Epithelial cell of umbilical artery (primary cell): ENCODE results near the gene FAM161A. TPM values are rescaled to one million over a fixed set of nuclear protein-coding genes. Genes with fewer than 3 reads are reported as not detected.

ENCODE experiments used
- total RNA-seq: library from RNA; depleted of rRNA; stranded (reverse); fragments of >200 nt; gene quantifications from 2 replicates; pipeline ENCODE4 v1.2.3, GENCODE V29; 2014

Gene FAM161A, protein sequence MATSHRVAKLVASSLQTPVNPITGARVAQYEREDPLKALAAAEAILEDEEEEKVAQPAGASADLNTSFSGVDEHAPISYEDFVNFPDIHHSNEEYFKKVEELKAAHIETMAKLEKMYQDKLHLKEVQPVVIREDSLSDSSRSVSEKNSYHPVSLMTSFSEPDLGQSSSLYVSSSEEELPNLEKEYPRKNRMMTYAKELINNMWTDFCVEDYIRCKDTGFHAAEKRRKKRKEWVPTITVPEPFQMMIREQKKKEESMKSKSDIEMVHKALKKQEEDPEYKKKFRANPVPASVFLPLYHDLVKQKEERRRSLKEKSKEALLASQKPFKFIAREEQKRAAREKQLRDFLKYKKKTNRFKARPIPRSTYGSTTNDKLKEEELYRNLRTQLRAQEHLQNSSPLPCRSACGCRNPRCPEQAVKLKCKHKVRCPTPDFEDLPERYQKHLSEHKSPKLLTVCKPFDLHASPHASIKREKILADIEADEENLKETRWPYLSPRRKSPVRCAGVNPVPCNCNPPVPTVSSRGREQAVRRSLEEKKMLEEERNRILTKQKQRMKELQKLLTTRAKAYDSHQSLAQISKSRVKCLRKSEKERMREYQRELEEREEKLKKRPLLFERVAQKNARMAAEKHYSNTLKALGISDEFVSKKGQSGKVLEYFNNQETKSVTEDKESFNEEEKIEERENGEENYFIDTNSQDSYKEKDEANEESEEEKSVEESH
- 1.3 and 3.8 TPM in 2 replicates for total RNA-seq

DNA sequence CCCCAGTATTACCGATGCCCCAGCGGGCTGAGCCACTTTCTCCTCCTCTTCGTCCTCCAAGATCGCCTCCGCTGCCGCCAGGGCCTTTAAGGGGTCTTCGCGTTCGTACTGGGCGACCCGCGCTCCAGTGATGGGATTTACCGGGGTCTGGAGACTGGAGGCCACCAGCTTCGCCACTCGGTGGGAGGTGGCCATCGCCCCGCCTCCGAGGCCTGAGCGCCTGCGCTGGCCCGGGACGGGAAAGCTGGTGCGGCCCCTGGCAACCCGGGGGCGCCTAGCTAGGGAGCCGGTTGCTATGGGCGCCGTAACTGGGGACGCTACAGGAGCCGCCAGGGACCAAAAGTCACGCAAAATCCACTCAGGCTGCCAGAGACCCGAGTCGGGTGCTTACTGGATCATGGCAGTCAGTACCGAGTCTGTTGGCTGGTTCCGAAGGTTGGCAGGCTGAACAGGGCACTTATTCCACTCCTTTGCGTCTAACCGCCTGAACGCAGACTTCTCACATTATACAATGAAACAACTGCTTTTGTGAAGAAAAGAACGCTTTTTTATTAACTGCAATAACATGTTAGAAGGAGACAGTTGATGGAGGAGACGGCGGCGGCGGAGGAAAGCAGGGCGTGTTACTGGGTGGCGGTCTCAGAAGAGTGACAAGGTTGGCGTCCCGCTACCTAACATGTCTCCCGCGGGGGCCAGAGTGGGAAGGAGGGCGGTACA lies at the start of gene FAM161A:
TSS of gene FAM161A (minus strand) at position 214 of the 717 bp plus-strand sequence. CDS start at position 195, 19 bp downstream.

DNA sequence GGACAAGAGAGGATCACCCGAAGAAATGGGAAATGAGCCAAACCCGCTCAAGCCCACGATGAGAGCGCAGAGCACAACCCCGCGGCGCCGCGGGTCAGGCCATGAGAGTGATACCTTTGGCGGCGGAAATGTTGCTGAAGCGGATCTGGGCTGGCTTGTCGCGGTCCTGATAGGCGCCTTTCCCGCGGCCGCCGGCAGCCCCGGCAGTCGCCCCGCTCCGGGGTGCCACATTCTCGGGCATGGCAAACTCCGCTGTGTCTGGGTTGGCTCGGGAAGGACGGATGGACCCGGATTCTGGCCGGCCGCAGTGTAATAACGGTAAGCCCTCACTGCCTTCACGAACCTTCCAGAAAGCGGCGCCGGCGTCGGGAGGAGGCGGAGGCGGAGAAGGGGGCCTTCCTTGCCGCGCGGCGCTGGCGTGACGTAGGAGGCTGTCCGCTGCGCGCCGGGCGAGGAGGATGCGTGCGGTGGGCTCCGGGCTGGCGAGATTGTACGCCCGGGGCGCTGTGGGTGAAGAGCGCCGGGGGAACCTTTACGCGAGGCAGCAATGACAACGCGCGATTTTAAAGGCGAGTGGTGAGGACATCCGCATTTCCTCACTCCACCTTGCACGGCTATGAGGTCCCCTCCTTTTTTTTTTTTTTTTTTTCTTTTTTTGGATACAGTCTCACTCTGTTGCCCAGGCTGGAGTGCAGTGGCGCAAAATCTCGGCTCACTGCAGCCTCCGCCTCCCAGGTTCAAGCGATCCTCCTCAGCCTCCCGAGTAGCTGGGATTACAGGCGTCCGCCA lies 34.6 kb upstream of the FAM161A start, which contains the start of gene CCT4:
TSS of gene CCT4 (minus strand) at position 390 of the 789 bp plus-strand sequence. CDS start at position 241, 149 bp downstream.

Other genes with a start within 250 kb of the FAM161A start
- 282 and 301 TPM in 2 replicates for gene CCT4, start 34.6 kb upstream of the FAM161A start, total RNA-seq
- 47.1 and 49.5 TPM in 2 replicates for gene COMMD1, start 51.6 kb upstream of the FAM161A start, total RNA-seq